MM.1S (cell line): ENCODE data around the gene RNU1-3.
"Not testable (repeated sequence)": the region's sequence is repeated elsewhere in the genome, so short reads cannot be mapped to it uniquely, and the experiment has no call there.

Experiments
- CTCF ChIP-seq: fragments of 300-600 bp; sonication (generic); IDR thresholded peaks from 2 replicates; pipeline ENCODE4 v1.5.1; 2016; ENCODE audit warnings: antibody characterized with exemption, low read length, mixed read lengths
- EZH2 ChIP-seq: fragments of 300-600 bp; sonication (generic); optimal IDR thresholded peaks from 2 replicates; pipeline ENCODE3; 2017; ENCODE audit warnings: low read depth, mild to moderate bottlenecking, antibody characterized with exemption, low read length, mixed read lengths
- EZH2phosphoT487 ChIP-seq: fragments of 300-600 bp; sonication (generic); IDR thresholded peaks from 2 replicates; pipeline ENCODE4 v1.6.1; 2018; ENCODE audit warnings: antibody characterized with exemption, low read length

GRCh38 chr1:16712984-16713383 lies 46.2 kb upstream of the RNU1-3 start:
- not testable (repeated sequence) for TF ChIP-seq CTCF, EZH2phosphoT487, EZH2
